Measurements from ENCODE around the gene ARHGDIG. TPM values are rescaled to one million over a fixed set of nuclear protein-coding genes. Genes with fewer than 3 reads are reported as not detected.

ARHGDIG gene
- total RNA-seq, 4 donors from 2014 or later, result 2.1 TPM; not detected in 3

GRCh38 chr16:291539-291938 lies 11.1 kb downstream of the ARHGDIG start:
- TF ChIP-seq CTCF (IDR thresholded peaks at IDR 0.05) (no peak), POLR2A (IDR thresholded peaks at IDR 0.05) (no peak)
- Histone ChIP-seq H3K36me3 (no peaks in the 10 kb centered on the region), H3K4me3 (no peak overlapping the region), H3K27me3 (no peaks in the 10 kb centered on the region), H3K4me1 (no peaks in the 10 kb centered on the region), H3K27ac (no peak overlapping the region), H3K9me3 (no peaks in the 10 kb centered on the region)
- intact Hi-C loops (cut with DNase I; ENCODE audit: low total_unique reads), result no loop called here
- no peak for DNase-seq

GRCh38 chr16:293043-293775 lies 12.8 kb downstream of the ARHGDIG start:
- DNase-seq, result no peak
- no peak for TF ChIP-seq CTCF (IDR thresholded peaks at IDR 0.05)
- TF ChIP-seq POLR2A (IDR thresholded peaks at IDR 0.05), result no peak
- H3K9me3 ChIP-seq, result no peaks in the 10 kb centered on the region
- no peaks in the 10 kb centered on the region for H3K36me3 ChIP-seq
- intact Hi-C loops (cut with DNase I; ENCODE audit: low total_unique reads), result no loop called here
- H3K27ac ChIP-seq, result no peak overlapping the region
- H3K27me3 ChIP-seq, result no peaks in the 10 kb centered on the region
- no peaks in the 10 kb centered on the region for H3K4me1 ChIP-seq
- no peak overlapping the region for H3K4me3 ChIP-seq

- intact Hi-C loops (cut with DNase I; ENCODE audit: low total_unique reads), result no loop called here
- Histone ChIP-seq H3K27me3 (no peaks in the 10 kb centered on the region), H3K9me3 (no peaks in the 10 kb centered on the region), H3K4me3 (no peak overlapping the region), H3K27ac (no peak overlapping the region), H3K36me3 (no peaks in the 10 kb centered on the region), H3K4me1 (no peaks in the 10 kb centered on the region)
- TF ChIP-seq CTCF (IDR thresholded peaks at IDR 0.05), result no peak
- DNase-seq, result no peak
Measured at GRCh38 chr16:296276-296675, 15.9 kb downstream of the ARHGDIG start.

GRCh38 chr16:296806-297510 lies 16.6 kb downstream of the ARHGDIG start:
- no peaks in the 10 kb centered on the region for H3K36me3 ChIP-seq
- intact Hi-C loops (cut with DNase I; ENCODE audit: low total_unique reads), result no loop called here
- DNase-seq, result no peak

More at GRCh38 chr16:296806-297510, 16.6 kb downstream of the ARHGDIG start:
- Histone ChIP-seq H3K4me3 (no peak overlapping the region), H3K27me3 (no peaks in the 10 kb centered on the region), H3K9me3 (no peaks in the 10 kb centered on the region), H3K27ac (no peak overlapping the region), H3K4me1 (no peaks in the 10 kb centered on the region)
- TF ChIP-seq CTCF (IDR thresholded peaks at IDR 0.05) (no peak), POLR2A (IDR thresholded peaks at IDR 0.05) (no peak)

All from uterus (tissue), 4 donors.